Natural killer cell (primary cell): ENCODE results near the gene CSNK1A1. TPM values are rescaled to one million over a fixed set of nuclear protein-coding genes. Genes with fewer than 3 reads are reported as not detected.
"Not testable (repeated sequence)": the region's sequence is repeated elsewhere in the genome, so short reads cannot be mapped to it uniquely, and the experiment has no call there.

Source experiments
- ATAC-seq, 3 donors: fragments of 150-1000 bp in 2 of 3; fragments of 200-7000 bp in 1 of 3; cut with Tn5 transposase; 1 replicate in 1 of 3; 2 replicates in 2 of 3; pipeline ENCODE4 v1.10.0; 2021; ENCODE audit warnings: mild to moderate bottlenecking in 2 of 3, moderate library complexity in 2 of 3
- DNase-seq, 2 donors: peaks; one replicate each; pipeline versions ENCODE4 v3.0.0 to v3.0.0-alpha.2; 2013 to 2021; ENCODE audit warnings: mixed read lengths in 1 of 2
- H3K27ac ChIP-seq: one replicate; pipeline ENCODE4 v1.5.1; 2013; ENCODE audit warnings: mild to moderate bottlenecking, low read length
- H3K27me3 ChIP-seq: one replicate; pipeline ENCODE4 v1.6.1; 2013; ENCODE audit warnings: low read length; ENCODE audit not compliant: control insufficient read depth, insufficient read depth
- H3K36me3 ChIP-seq: one replicate; pipeline ENCODE4 v1.6.1; 2013; ENCODE audit warnings: low read length; ENCODE audit not compliant: control insufficient read depth, insufficient read depth
- H3K4me1 ChIP-seq: one replicate; pipeline ENCODE4 v1.6.1; 2013; ENCODE audit warnings: low read length; ENCODE audit not compliant: control insufficient read depth, insufficient read depth
- H3K4me3 ChIP-seq: one replicate; pipeline ENCODE4 v1.5.1; 2013; ENCODE audit warnings: low read length
- H3K9me3 ChIP-seq: one replicate; pipeline ENCODE4 v1.6.1; 2013; ENCODE audit warnings: low read length; ENCODE audit not compliant: control insufficient read depth, insufficient read depth
- H3K27ac Mint-ChIP-seq, 2 donors: one replicate each; pipeline ENCODE4 v1.8.0; 2022; ENCODE audit warnings: mild to moderate bottlenecking in 2 of 2, mixed read lengths in 2 of 2, moderate library complexity in 1 of 2
- H3K27me3 Mint-ChIP-seq, 2 donors: one replicate each; pipeline ENCODE4 v1.8.0; 2022; ENCODE audit warnings: low read depth in 2 of 2, mixed read lengths in 2 of 2
- H3K36me3 Mint-ChIP-seq: one replicate; pipeline ENCODE4 v1.8.0; 2022; ENCODE audit warnings: mixed read lengths
- H3K4me1 Mint-ChIP-seq, 2 donors: one replicate each; pipeline ENCODE4 v1.8.0; 2022; ENCODE audit warnings: mixed read lengths in 2 of 2
- H3K4me3 Mint-ChIP-seq: one replicate; pipeline ENCODE4 v1.8.0; 2022; ENCODE audit warnings: mild to moderate bottlenecking, moderate library complexity, mixed read lengths
- H3K9me3 Mint-ChIP-seq, 2 donors: one replicate each; pipeline ENCODE4 v1.8.0; 2022; ENCODE audit warnings: mixed read lengths in 2 of 2
- WGBS: methylation state at CpG from one replicate; pipeline ENCODE4 v1.1.7; 2013; ENCODE audit warnings: missing lambda C conversion rate; ENCODE audit not compliant: insufficient coverage; 5-methylcytosine and 5-hydroxymethylcytosine counted together
- intact Hi-C: fragments of 100-400 bp; cut with micrococcal nuclease; formaldehyde crosslinking; loops from one replicate; pipeline ENCODE4 v1.14.2; 2022
- total RNA-seq, 4 donors: library from RNA; stranded (reverse); fragments of 120-200 nt in 1 of 4; gene quantifications; one replicate each; pipeline versions ENCODE4 v1.2.3 to v1.2.4, GENCODE V29; 2013 to 2022
- TF ChIP-seq, protein P1 (sequence below): fragments of 200-600 bp; IDR thresholded peaks from one replicate; pipeline ENCODE4 v1.8.0; 2022; ENCODE audit warnings: antibody characterized with exemption

CSNK1A1 gene
- total RNA-seq, 3 donors from 2014 or later (not counting 1 experiment from before 2014, with no cell fraction given): 183 to 209 (median 206) TPM

DNA sequence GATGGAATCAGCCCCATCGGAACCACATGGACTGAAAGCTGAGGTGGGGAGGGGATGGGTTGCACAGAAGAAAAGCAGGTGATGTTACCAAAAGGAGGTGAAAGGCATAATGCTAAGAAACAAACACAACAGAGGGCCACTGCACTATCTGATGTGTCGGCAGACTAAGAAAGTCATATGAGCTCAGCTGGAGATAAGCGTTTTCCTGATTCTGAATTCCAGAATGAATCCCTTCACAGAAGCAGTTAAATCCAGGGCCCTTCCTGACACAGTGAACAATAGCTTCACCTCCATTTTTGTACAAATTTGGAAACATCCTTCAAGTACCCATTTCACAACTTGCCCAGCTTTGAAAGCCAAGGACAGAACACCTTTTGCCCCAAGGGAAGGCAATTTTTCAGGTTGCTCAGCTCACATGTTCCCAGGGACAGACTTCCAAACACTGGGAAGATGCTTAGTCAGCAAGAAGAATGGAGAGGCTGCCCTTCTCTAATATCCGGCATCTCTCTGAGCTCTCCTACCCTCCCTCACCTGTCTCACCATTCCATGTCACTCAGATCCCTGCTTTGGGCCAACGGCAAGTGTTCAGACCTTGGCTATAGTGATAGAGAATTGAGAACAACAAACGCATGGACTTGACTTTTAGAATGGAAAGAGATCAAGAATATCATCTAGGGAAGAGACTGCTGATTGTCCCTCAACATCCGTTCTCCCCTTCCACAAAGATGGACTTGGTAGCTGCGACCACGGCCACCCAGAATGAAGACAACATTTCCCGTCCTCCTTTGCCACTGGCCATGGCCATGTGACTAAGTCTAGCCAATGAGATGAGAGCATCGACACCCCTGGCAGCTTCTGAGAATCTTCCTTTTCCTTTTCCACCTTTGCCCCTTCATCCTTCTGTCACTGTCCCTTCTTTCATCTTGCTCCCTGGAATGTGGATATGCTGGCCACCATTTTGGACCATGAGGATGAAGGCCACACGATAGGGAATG, 103.6 kb downstream of the CSNK1A1 start:
- no peaks in the 10 kb centered on the region for H3K4me1 Mint-ChIP-seq
- H3K4me3 Mint-ChIP-seq: no peak overlapping the region
- WGBS: 91% methylated on average over 11 of the region's 12 CpGs

DNA sequence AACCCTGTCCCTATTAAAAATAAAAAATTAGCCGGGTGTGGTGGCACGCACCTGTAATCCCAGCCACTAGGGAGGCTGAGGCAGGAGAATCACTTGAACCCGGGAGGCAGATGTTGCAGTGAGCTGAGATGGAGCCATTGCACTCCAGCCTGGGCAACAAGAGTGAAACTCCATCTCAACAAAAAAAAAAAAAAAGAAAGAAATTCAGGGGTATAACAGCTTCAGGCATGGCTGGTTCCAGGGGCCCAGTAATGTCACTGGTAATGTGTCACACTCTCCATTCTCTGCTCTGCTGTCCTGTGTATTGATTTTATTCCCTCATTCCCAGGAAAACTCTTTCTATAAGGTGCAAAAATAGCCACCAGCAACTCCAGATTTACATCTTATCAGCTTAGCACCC, 104.4 kb downstream of the CSNK1A1 start:
- intact Hi-C loops, H3K27me3 ChIP-seq, H3K9me3 ChIP-seq, H3K4me1 ChIP-seq, H3K4me3 ChIP-seq, H3K4me1 Mint-ChIP-seq, H3K4me3 Mint-ChIP-seq, H3K27me3 Mint-ChIP-seq, H3K36me3 ChIP-seq, H3K27ac ChIP-seq, H3K36me3 Mint-ChIP-seq, H3K9me3 Mint-ChIP-seq, DNase-seq, ATAC-seq, H3K27ac Mint-ChIP-seq: not testable (repeated sequence)
- 86% methylated on average over 3 of the region's 3 CpGs for WGBS

More for the DNA sequence above, 103.6 kb downstream of the CSNK1A1 start:
- H3K4me3 ChIP-seq: no peak overlapping the region
- H3K27ac ChIP-seq: no peak overlapping the region
- H3K4me1 ChIP-seq: no peaks in the 10 kb centered on the region
- Mint-ChIP-seq H3K36me3 (no peaks in the 10 kb centered on the region), H3K27ac (no peak overlapping the region), H3K27me3 (no peaks in the 10 kb centered on the region), H3K9me3 (no peaks in the 10 kb centered on the region)
- no peak for ATAC-seq
- intact Hi-C loops: no loop called here
- TF ChIP-seq, protein P1, sequence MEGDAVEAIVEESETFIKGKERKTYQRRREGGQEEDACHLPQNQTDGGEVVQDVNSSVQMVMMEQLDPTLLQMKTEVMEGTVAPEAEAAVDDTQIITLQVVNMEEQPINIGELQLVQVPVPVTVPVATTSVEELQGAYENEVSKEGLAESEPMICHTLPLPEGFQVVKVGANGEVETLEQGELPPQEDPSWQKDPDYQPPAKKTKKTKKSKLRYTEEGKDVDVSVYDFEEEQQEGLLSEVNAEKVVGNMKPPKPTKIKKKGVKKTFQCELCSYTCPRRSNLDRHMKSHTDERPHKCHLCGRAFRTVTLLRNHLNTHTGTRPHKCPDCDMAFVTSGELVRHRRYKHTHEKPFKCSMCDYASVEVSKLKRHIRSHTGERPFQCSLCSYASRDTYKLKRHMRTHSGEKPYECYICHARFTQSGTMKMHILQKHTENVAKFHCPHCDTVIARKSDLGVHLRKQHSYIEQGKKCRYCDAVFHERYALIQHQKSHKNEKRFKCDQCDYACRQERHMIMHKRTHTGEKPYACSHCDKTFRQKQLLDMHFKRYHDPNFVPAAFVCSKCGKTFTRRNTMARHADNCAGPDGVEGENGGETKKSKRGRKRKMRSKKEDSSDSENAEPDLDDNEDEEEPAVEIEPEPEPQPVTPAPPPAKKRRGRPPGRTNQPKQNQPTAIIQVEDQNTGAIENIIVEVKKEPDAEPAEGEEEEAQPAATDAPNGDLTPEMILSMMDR: no peak
- H3K36me3 ChIP-seq: no peaks in the 10 kb centered on the region
- no peak for DNase-seq
- H3K9me3 ChIP-seq: no peaks in the 10 kb centered on the region
- no peaks in the 10 kb centered on the region for H3K27me3 ChIP-seq

DNA sequence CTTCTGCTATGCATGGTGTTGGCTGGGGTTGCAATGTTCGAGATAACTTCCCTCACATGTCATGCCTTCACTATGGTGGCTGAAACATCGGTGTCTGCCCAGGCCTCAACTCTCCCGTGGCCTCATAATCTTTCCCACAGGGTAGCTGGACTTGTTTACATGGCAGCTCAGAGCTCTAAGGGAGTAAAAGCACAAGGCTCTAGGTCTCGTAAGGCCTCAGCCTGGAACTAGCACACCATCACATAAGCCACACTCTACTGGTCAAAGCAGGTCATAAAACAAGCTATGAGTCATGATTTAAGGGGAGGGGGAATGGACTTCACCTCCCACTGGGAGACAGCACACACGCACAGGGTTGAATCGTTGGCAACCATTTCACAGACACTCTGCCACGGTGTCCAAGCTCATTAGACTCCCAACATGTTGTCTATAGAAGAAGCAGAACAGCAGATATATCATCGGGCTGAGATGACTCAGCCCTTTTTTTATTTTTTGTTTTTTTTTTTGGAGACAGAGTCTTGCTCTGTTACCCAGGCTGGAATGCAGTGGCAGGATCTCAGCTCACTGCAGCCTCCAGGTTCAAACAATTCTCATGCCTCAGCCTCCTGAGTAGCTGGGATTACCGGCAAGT, 105.4 kb downstream of the CSNK1A1 start:
- TF ChIP-seq, protein P1: no peak
- H3K27ac Mint-ChIP-seq: no peak overlapping the region
- intact Hi-C loops: no loop called here
- Histone ChIP-seq H3K9me3 (no peaks in the 10 kb centered on the region), H3K27me3 (no peaks in the 10 kb centered on the region), H3K27ac (no peak overlapping the region), H3K4me1 (no peaks in the 10 kb centered on the region), H3K4me3 (no peak overlapping the region), H3K36me3 (no peaks in the 10 kb centered on the region)
- no peak for DNase-seq
- no peaks in the 10 kb centered on the region for H3K36me3 Mint-ChIP-seq
- H3K9me3 Mint-ChIP-seq: no peaks in the 10 kb centered on the region
- no peak for ATAC-seq
- WGBS: 73% methylated on average over 9 of the region's 9 CpGs
- no peak overlapping the region for H3K4me3 Mint-ChIP-seq
- H3K4me1 Mint-ChIP-seq: no peaks in the 10 kb centered on the region
- H3K27me3 Mint-ChIP-seq: no peaks in the 10 kb centered on the region

DNA sequence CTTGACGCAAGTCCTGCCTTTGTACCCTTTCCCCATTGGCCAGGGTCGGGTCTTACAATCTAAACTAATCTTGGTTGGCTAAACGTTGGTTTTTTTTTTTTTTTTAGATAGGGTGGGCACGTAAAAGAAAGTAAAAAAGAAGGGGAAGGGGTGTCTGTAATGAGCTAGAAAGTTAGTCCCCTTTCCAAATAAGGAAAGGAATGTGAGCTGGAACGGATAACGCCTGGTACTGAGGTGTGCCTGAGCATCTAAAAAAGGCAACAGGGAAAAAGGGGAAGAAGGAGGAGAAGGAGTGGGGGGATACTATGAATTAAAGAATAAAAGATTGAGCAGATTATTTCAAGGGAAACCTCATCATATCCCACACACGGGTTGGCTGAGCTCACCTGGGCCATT, 105.9 kb downstream of the CSNK1A1 start:
- no peaks in the 10 kb centered on the region for H3K4me1 Mint-ChIP-seq
- H3K27me3 ChIP-seq: no peaks in the 10 kb centered on the region
- DNase-seq: no peak
- no peak overlapping the region for H3K4me3 Mint-ChIP-seq
- H3K27ac Mint-ChIP-seq: no peak overlapping the region
- no peak overlapping the region for H3K27ac ChIP-seq
- no peak for ATAC-seq
- H3K36me3 ChIP-seq: no peaks in the 10 kb centered on the region
- no peaks in the 10 kb centered on the region for H3K36me3 Mint-ChIP-seq
- intact Hi-C loops: no loop called here
- H3K9me3 Mint-ChIP-seq: no peaks in the 10 kb centered on the region
- H3K9me3 ChIP-seq: no peaks in the 10 kb centered on the region
- H3K27me3 Mint-ChIP-seq: no peaks in the 10 kb centered on the region
- 84% methylated on average over 7 of the region's 7 CpGs for WGBS
- TF ChIP-seq, protein P1: no peak
- no peak overlapping the region for H3K4me3 ChIP-seq
- H3K4me1 ChIP-seq: no peaks in the 10 kb centered on the region

GRCh38 chr5:149444430-149444829, 106.8 kb downstream of the CSNK1A1 start:
- H3K36me3 Mint-ChIP-seq, H3K4me3 ChIP-seq, H3K4me3 Mint-ChIP-seq, H3K4me1 Mint-ChIP-seq, ATAC-seq, H3K4me1 ChIP-seq, intact Hi-C loops, H3K27me3 ChIP-seq, H3K9me3 Mint-ChIP-seq, H3K27me3 Mint-ChIP-seq, H3K27ac ChIP-seq, H3K27ac Mint-ChIP-seq, H3K36me3 ChIP-seq, DNase-seq, H3K9me3 ChIP-seq: not testable (repeated sequence)
- 77% methylated on average over 3 of the region's 4 CpGs for WGBS
